Measurements from ENCODE around the gene CACNA2D2.

DNA sequence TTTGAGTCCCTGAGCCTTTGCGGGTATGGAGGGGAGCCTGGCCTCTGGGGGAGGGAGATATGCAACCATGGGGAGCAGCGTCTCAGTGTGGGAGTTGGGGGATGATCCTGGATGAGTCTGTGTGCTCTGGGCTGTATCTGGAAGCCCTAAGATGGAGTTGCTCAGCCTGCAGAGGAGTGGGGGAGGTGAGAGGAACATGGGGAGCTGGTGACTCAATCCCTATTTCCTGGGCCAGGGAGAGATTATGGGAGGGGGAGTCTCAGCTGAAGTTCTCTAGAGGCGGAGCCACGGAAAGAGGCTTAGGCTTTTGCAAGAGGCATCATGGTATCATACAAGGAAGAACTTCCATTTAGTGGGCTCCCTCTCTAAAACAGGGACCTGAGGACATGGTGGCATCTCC lies 84.6 kb downstream of the CACNA2D2 start:
- TF ChIP-seq, protein P1, sequence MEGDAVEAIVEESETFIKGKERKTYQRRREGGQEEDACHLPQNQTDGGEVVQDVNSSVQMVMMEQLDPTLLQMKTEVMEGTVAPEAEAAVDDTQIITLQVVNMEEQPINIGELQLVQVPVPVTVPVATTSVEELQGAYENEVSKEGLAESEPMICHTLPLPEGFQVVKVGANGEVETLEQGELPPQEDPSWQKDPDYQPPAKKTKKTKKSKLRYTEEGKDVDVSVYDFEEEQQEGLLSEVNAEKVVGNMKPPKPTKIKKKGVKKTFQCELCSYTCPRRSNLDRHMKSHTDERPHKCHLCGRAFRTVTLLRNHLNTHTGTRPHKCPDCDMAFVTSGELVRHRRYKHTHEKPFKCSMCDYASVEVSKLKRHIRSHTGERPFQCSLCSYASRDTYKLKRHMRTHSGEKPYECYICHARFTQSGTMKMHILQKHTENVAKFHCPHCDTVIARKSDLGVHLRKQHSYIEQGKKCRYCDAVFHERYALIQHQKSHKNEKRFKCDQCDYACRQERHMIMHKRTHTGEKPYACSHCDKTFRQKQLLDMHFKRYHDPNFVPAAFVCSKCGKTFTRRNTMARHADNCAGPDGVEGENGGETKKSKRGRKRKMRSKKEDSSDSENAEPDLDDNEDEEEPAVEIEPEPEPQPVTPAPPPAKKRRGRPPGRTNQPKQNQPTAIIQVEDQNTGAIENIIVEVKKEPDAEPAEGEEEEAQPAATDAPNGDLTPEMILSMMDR (IDR thresholded peaks at IDR 0.05; ENCODE audit: insufficient read depth, low read length), result no peak
- TF ChIP-seq, protein P2, sequence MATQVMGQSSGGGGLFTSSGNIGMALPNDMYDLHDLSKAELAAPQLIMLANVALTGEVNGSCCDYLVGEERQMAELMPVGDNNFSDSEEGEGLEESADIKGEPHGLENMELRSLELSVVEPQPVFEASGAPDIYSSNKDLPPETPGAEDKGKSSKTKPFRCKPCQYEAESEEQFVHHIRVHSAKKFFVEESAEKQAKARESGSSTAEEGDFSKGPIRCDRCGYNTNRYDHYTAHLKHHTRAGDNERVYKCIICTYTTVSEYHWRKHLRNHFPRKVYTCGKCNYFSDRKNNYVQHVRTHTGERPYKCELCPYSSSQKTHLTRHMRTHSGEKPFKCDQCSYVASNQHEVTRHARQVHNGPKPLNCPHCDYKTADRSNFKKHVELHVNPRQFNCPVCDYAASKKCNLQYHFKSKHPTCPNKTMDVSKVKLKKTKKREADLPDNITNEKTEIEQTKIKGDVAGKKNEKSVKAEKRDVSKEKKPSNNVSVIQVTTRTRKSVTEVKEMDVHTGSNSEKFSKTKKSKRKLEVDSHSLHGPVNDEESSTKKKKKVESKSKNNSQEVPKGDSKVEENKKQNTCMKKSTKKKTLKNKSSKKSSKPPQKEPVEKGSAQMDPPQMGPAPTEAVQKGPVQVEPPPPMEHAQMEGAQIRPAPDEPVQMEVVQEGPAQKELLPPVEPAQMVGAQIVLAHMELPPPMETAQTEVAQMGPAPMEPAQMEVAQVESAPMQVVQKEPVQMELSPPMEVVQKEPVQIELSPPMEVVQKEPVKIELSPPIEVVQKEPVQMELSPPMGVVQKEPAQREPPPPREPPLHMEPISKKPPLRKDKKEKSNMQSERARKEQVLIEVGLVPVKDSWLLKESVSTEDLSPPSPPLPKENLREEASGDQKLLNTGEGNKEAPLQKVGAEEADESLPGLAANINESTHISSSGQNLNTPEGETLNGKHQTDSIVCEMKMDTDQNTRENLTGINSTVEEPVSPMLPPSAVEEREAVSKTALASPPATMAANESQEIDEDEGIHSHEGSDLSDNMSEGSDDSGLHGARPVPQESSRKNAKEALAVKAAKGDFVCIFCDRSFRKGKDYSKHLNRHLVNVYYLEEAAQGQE (IDR thresholded peaks at IDR 0.05; ENCODE audit: insufficient replicate concordance, low read depth), result no peak
- no peak for TF ChIP-seq GABPA (IDR thresholded peaks at IDR 0.05; ENCODE audit: low read depth)
